ENCODE data around the gene ATOSA. TPM values are rescaled to one million over a fixed set of nuclear protein-coding genes. Genes with fewer than 3 reads are reported as not detected.
A peak's percentile ranks its signal among the peaks of the same experiment; 100 is the strongest.

ATOSA gene
- total RNA-seq (2014; rRNA removed; shearing (Covaris generic)), result 2.1 and 6.0 TPM in 2 replicates
- 9.3 and 9.4 TPM in 2 replicates for polyA plus RNA-seq (2015; cell fraction: cytosol; rRNA removed)
- polyA plus RNA-seq (2015; cell fraction: nucleus; rRNA removed), result 28.0 and 31.7 TPM in 2 replicates

- peak; percentile 83 for DNase-seq (ENCODE audit: low read depth)
Observed at GRCh38 chr15:52679232-52680040, at the start of gene ATOSA. Gene ATOSA (minus strand): TSS chr15:52679388. CDS start chr15:52678021, 1,367 bp downstream.

GRCh38 chr15:52728899-52729298 lies 49.7 kb upstream of the ATOSA start:
- peak; percentile 74 for DNase-seq (ENCODE audit: low read depth)

- DNase-seq (ENCODE audit: low read depth), result no peak
Observed at GRCh38 chr15:52727815-52728214, 48.6 kb upstream of the ATOSA start.

GRCh38 chr15:52726195-52726594 lies 47.0 kb upstream of the ATOSA start:
- no peak for DNase-seq (ENCODE audit: low read depth)

GRCh38 chr15:52718551-52718950 lies 39.4 kb upstream of the ATOSA start:
- DNase-seq (ENCODE audit: low read depth), result no peak

GRCh38 chr15:52717924-52718323 lies 38.7 kb upstream of the ATOSA start:
- no peak for DNase-seq (ENCODE audit: low read depth)

- DNase-seq (ENCODE audit: low read depth), result no peak
Observed at GRCh38 chr15:52717481-52717880, 38.3 kb upstream of the ATOSA start.

GRCh38 chr15:52716536-52716935 lies 37.3 kb upstream of the ATOSA start:
- no peak for DNase-seq (ENCODE audit: low read depth)

GRCh38 chr15:52715411-52715810 lies 36.2 kb upstream of the ATOSA start:
- DNase-seq (ENCODE audit: low read depth), result no peak

- no peak for DNase-seq (ENCODE audit: low read depth)
Observed at GRCh38 chr15:52714968-52715367, 35.8 kb upstream of the ATOSA start.

GRCh38 chr15:52710708-52711389 lies 31.7 kb upstream of the ATOSA start:
- no peak for DNase-seq (ENCODE audit: low read depth)

GRCh38 chr15:52710050-52710707 lies 31.0 kb upstream of the ATOSA start:
- peak; percentile 9 for DNase-seq (ENCODE audit: low read depth)

GRCh38 chr15:52709187-52709981 lies 30.2 kb upstream of the ATOSA start:
- DNase-seq (ENCODE audit: low read depth), result no peak

GRCh38 chr15:52706091-52706490 lies 26.9 kb upstream of the ATOSA start:
- no peak for DNase-seq (ENCODE audit: low read depth)

- DNase-seq (ENCODE audit: low read depth), result no peak
Observed at GRCh38 chr15:52702390-52702789, 23.2 kb upstream of the ATOSA start.

- DNase-seq (ENCODE audit: low read depth), result no peak
Observed at GRCh38 chr15:52699457-52699856, 20.3 kb upstream of the ATOSA start.

GRCh38 chr15:52698514-52698913 lies 19.3 kb upstream of the ATOSA start:
- no peak for DNase-seq (ENCODE audit: low read depth)

GRCh38 chr15:52697051-52697450 lies 17.9 kb upstream of the ATOSA start:
- DNase-seq (ENCODE audit: low read depth), result no peak

GRCh38 chr15:52695154-52695553 lies 16.0 kb upstream of the ATOSA start:
- DNase-seq (ENCODE audit: low read depth), result no peak

GRCh38 chr15:52689562-52689961 lies 10.4 kb upstream of the ATOSA start:
- no peak for DNase-seq (ENCODE audit: low read depth)

GRCh38 chr15:52683580-52683979 lies 4.4 kb upstream of the ATOSA start:
- no peak for DNase-seq (ENCODE audit: low read depth)
